GM12874 (cell line): Measurements from ENCODE around the gene C1QTNF8.

ENCODE experiments used
- TF ChIP-seq, protein P1 (sequence below): IDR thresholded peaks from 2 replicates; pipeline ENCODE4 v1.5.1; 2011; ENCODE audit warnings: low read depth, mild to moderate bottlenecking, control low read depth, low read length, moderate library complexity; ENCODE audit not compliant: insufficient read depth

The C1QTNF8 gene

DNA sequence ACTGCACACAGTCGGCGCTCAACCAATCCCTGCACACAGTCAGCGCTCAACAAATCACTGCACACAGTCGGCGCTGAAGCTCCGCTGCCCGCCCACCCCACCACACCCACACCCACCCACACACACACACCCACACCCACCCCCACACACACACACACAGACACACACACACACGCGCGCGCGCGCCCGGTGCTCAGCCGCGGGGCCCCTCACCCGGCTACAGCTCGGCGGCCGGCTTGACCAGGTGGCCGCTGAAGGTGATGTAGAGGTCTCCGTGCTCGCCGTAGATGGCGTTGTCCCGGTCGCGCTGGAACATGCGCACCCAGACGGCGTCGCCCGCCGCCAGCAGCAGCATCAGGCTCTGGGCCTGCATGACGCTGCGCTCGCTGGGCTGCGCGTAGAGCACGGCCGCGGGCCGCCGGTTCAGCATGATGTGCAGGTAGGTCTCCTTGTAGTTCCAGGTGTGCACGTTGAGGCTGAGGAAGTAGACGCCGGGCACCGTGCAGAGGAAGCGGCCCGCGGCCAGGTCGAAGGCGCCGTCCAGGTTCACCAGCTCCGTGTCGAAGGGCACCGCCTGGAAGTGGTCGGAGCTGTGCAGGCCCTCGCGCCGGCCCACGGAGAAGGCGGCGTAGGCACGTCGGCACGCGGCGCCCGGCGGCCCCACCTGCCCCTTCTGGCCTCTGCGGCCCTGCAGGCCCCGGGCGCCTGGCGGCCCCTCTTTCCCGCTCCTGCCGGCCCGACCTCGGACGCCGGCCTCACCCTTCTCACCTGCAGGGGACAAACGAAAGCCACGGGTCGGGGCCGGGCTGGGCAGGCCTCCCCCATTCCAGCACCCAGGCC is 2.5 kb downstream of the C1QTNF8 start:
- TF ChIP-seq, protein P1, sequence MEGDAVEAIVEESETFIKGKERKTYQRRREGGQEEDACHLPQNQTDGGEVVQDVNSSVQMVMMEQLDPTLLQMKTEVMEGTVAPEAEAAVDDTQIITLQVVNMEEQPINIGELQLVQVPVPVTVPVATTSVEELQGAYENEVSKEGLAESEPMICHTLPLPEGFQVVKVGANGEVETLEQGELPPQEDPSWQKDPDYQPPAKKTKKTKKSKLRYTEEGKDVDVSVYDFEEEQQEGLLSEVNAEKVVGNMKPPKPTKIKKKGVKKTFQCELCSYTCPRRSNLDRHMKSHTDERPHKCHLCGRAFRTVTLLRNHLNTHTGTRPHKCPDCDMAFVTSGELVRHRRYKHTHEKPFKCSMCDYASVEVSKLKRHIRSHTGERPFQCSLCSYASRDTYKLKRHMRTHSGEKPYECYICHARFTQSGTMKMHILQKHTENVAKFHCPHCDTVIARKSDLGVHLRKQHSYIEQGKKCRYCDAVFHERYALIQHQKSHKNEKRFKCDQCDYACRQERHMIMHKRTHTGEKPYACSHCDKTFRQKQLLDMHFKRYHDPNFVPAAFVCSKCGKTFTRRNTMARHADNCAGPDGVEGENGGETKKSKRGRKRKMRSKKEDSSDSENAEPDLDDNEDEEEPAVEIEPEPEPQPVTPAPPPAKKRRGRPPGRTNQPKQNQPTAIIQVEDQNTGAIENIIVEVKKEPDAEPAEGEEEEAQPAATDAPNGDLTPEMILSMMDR, result no peak

DNA sequence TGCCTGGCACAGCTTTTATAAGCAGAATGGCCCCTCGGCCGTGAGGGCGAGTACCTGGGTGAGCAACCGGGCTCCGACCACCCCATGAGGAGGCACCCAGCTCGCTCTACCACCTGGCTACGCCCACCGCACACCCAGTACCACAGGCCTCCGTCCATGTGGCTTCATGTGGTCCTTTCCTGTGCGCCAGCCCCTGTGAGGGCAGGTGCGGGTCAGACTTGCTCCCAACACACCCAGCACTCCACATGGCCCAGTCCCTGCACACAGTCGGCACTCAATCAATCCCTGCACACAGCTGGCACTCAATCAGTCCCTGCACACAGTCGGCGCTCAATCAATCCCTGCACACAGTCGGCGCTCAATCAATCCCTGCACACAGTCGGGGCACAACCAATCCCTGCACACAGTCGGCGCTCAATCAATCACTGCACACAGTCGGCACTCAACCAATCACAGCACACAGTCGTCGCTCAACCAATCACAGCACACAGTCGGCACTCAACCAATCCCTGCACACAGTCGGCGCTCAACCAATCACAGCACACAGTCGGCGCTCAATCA is 4.0 kb downstream of the C1QTNF8 start:
- TF ChIP-seq, protein P1, result no peak

DNA sequence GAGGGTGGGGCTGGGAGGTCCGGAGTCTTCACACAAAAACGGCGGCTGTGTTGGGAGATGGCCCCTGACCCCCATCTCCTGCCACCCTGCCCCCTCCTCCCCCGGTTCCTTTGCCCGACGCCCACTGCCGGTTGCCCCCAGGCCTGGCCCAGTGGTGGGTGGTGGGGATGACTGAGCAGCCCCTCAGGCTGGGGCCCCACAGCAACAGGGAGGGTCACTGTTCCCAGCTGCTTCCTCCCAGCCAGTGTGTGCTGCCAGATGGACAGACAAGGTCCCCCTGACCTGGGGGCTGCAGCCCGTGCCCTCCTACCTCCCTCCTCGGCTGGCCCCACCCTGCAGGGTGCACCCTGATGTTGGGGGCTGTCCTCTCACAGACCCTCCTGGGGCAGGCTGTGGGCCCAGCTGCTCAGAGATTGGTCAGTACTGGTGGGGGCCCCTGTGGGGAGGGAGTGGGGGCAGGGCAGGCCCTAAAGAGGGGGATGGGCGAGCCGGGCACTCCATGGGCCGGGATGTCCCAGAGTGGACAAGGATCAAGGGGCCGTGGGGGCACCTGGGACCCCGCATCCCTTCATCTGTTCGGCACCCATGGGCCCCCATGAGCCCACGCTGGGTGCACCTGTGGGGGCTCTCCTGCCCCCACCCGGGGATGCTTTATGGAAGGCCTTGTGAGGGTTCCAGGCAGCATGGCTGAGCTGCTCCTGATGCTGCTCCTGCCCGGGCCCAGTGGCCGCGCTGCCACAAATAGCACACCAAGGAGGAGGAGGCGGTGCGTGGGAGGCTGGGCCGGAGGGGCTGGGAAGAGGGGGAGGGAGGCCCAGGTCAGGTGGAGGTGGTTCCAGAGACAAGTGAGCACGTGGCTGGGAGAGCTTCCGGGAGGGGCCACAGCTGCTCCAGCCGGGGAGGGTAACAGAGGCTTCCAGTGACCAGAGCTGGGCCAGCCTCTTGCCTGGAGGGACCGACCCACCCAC is 5.1 kb downstream of the C1QTNF8 start:
- TF ChIP-seq, protein P1, result no peak

DNA sequence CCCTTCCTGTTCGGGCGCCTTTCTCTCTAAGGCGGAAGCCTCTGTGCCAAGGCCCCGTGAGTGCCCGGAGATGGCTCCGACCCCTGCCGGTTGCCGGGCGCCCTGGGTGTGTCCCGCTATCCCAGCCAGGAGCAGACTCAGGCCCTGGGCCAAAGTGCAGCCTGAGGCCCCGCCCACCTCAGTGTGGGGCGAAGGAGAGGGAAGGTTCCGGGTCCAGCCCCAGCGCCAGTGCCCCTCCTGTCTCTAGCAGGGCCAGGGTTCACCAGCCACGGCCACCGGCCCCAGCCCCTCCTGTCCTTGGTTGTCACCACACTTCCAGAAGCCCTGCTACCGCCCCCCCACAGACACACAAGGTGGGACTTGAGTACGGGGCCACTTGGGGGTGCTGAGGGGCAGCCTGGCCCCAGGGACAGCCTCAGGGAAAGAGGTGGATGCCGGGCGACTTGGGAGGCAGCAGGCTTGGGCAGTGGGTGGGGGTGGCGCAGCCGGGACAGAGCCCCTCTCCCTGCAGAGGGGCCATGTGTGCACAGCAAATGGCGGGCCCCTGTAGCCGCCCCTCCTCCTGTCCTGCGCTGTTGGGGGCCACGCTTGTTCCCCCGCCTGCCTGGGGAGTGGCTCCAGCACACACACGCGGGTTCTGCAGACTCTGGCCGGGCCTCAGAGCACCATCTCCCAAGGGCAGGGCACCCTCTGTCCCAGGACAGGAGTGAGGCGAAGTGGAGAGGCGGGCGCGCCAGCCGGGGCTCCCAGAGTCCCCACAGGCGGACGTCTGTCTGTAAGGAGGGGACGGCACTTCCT is 6.0 kb downstream of the C1QTNF8 start:
- TF ChIP-seq, protein P1, result no peak

DNA sequence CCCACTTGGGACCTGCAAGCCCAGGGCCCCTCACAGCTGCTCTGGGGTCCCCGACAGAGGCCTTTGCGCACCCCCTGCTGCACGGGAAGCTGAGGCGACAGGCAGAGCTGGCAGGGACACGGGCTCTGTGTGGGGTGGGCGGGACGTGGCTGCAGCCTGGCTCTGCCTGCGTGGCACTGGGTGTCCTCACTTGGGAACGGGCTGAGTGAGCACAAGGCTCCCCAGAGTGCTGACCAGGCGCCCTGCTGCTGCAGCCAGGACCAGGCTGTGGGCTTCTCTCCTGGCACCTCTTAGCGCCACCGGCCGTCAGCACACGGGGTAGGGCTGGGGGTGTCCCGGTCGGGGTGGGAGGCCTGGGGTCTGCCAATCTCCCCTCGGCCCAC is 6.6 kb downstream of the C1QTNF8 start:
- TF ChIP-seq, protein P1, result no peak

DNA sequence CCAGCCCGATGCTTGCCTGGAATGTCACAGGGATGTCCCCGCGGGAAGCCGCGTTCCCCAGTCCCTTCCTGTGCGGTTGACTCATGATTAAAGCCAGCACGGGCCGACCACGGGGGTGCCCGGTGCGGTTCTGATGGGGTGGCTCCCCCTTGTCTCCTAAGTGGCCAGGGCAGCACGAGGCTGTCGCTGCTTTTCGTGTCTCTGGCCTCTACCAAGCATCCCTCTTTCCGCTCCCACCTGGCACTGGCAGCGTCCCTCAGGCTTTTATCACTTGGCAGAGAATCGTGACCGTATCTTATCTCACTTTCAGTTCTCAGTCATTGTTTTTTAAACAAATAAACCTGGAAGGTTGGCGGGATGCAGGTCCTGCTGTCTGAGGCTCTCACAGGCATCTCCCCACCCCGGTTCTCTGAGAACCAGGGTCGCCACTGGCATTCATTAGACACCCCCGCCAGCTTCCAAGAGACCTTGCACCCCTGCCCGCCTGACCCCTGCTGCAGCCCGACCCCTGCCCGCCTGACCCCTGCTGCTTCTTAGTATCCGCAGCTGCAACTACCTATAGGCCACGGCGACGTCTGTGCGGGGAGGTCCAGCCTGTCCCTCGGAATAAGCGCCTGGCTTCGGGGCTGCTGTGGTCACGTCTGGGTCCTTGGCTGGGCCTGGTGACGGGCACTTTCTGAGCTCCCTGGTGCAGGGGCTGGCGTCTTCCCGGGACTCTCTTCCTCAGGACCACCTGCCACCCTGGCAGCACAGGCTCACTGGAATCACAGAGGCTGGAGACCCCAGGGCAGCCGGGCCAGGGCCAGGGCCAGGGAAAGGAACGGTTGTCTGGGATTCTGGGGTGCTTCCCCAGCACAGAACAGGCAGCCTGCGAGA is 7.5 kb downstream of the C1QTNF8 start:
- TF ChIP-seq, protein P1, result no peak
